HG02571 (cell line): ENCODE measurements around the gene ZNF343.
"Not testable (repeated sequence)": the region's sequence is repeated elsewhere in the genome, so short reads cannot be mapped to it uniquely, and the experiment has no call there.

Experiments used
- ATAC-seq: cut with Tn5 transposase; IDR thresholded peaks from one replicate; pipeline ENCODE4 v1.9.1; 2021; ENCODE audit warnings: mild to moderate bottlenecking, moderate library complexity; ENCODE audit not compliant: unreplicated experiment

ZNF343 gene

DNA sequence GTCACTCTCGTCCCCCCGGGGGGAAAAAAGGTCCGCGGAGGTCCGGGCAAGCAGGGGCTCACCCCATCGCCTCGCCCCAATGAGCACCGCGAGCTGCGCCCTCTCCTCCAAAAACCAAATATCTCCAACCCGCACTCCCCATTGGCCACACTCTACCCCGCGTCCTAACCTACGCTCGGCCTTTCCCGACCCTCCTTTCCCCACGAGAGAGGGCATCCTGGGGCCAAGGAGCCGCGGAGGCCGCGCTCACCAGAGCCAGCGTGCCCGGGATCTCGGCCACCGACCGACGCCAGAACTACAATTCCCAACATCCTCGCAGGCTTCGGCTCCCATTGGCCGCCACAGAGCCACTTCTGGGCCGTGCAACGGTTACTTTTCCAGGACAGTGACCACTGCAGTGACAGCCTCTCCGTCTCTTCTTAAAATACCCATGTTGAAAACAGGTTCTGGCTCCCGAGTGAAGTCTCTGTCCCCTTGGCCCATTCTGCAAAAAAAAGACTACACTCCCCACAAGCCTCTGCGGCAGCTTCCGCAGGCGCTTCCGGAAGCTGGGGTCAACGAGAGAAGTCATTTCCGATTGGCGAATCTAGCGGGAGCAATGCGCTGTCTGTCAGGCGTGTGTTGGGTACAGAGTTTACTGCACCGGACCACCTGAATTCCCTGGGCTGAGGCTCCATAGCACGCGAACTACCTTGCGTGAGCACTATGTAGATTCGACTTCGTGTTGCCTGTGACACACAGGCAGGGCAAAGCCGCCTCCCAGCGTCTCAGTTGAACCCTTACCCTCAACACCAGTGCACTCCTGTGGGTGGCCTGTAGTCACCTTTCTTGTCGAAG is at the start of gene ZNF343:
TSS of gene ZNF343 (minus strand) at position 285 of the 837 bp plus-strand sequence. CDS start 15,020 bp downstream, outside the sequence.
- ATAC-seq: peak; percentile 95

DNA sequence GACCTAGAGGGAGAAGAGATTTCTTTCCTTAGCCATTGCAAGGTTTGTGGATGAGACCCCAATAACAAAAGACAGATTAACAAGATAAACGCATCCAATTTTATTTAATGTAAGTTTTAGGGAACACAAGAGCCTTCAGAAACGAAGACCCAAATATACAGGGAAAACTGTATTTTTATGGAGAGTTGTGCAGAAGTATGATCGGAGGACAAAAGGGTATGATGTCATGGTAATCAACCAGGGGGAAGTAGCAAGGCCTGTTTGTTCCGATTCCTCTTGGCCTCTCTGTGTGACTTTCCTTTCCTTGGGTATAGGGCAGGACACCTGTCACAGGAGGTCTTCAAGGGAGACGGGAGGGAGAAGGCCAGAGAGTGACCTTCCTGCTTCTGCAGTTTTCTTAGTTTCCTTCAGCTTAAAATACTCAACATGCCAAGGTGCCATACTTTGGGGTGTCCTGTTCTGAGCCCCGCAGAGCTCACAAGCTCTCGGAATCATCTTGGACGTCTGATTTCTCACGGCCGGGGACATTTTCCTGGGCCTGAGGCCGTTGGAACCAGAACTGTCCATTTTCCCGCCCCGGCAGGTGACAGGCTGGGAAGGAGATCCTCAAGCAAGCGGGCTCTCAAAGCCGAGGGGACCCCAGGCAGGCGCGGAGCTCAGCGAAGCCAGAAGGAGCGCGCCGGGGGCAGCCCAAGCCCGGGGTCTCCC is 49.3 kb upstream of the ZNF343 start:
- no peak for ATAC-seq

- no peak for ATAC-seq
Measured at GRCh38 chr20:2545594-2545993, 36.9 kb upstream of the ZNF343 start.

DNA sequence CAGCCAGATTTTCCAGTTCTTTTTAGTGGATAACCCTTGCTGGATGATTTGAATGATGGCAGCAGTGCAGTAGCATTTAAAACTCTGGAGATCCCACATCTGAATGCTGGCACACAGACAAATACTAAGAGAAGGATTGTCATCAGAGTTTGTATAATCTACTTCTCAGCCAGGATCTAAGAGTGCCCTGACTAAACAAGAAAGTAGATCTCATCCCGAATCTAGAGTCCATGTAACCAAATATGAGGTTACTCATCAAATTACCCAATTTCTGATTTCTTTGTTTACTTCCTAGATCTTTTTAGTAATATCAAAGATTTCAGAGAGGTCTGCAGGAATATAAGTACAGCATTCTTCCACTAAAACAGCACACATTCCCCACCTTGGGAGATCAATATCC is 35.5 kb upstream of the ZNF343 start:
- ATAC-seq: no peak

DNA sequence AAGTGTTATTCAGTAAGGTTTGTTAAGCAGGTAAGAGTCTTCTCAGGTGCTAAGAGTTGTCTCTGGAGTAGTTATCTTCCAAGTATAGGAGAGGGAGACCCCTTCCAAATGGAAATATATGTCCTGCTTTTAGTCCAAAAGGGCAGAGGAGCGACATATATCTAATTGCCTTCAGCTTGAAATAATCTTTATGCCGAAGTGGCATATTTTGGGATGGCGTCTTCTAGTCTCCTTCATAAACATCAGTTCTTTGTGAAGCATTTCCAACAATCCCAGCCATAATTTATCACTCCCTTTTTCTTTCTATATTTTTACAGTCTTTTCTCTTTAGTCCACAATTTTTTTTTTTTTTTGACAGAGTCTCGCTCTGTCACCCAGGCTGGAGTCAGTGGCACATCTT is 33.6 kb upstream of the ZNF343 start:
- no peak for ATAC-seq

GRCh38 chr20:2541940-2542339 is 33.2 kb upstream of the ZNF343 start:
- ATAC-seq: no peak

DNA sequence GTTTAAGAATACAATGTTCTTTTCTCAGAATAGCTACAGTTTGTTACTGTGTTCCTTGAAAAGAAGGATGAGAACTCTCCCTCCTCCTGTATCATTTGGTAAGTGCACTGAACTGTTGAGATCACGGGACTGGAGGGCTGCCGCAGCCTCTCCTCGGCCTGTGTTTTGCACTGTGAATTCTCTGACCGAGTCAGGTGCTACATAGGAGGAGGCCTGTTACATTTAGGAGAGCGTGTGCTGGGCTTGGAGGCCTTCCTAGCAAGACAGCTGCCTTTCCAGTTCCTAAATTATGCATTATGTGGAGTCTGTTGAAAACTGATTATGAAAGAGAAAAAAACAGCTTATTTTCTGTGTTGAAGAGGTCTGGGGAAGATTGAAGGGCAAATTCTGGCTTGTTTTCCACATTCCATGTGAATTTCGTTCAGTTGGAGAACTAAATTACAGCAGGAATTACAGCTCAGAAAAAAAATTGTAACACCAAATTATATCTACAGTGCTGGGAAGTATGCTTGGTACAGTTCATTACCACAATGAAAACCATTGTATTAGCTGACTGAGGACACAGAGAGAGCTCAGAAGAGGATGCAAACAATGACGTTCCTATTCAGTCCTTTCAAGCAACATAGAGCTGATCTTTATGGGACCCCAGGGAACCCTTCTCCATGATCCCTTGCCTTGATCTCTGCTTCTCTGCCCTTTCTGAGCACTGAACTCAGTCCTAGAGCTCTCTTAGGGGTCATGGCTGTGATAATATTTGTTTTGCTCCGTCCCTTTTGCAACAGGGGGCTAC is 30.4 kb upstream of the ZNF343 start:
- ATAC-seq: no peak

GRCh38 chr20:2538356-2538755 is 29.6 kb upstream of the ZNF343 start:
- no peak for ATAC-seq

DNA sequence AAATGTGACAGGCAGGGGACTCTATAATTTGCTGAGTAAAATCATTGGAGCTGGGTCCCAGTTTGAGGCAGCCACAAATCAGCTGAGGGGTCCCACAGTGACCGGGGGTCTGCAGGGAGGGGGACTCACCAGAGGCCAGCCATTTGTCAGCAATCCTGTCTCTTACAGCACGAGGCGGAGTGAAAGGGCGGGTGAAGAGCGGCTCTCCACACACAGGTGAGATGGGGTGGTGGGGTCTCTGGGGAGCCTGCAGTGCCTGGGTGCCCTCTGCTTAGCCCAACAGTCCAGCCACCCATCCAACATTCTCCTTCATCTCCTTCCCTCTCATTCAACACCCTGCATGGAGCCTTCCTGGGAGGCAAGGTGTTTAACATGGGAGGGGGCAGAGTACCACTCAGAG is 28.4 kb upstream of the ZNF343 start:
- ATAC-seq: no peak

DNA sequence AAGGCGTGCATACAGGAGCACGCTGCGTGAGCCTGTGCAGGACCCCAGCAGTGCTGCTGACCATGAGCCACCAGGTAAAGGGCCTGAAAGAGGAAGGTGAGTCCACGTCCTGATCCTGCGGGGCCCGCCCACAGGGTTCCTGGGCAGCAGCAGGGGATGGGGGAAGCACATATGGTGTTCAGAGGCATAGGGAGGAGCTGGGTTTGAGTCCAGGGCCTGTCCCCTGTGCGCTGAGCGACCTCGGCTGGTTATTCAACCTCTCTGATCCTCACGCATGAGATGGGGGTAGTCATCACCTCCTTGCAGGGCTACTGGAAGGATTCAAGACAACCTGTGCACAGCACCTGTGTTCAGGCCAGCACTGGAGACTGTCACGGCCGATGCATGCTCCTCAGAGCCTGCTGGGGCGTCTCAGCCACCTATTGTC is 27.9 kb upstream of the ZNF343 start, which contains the start of gene TMC2:
TSS of gene TMC2 (plus strand) at position 14 of the 427 bp plus-strand sequence. CDS start at position 63, 49 bp downstream.
- ATAC-seq: no peak

DNA sequence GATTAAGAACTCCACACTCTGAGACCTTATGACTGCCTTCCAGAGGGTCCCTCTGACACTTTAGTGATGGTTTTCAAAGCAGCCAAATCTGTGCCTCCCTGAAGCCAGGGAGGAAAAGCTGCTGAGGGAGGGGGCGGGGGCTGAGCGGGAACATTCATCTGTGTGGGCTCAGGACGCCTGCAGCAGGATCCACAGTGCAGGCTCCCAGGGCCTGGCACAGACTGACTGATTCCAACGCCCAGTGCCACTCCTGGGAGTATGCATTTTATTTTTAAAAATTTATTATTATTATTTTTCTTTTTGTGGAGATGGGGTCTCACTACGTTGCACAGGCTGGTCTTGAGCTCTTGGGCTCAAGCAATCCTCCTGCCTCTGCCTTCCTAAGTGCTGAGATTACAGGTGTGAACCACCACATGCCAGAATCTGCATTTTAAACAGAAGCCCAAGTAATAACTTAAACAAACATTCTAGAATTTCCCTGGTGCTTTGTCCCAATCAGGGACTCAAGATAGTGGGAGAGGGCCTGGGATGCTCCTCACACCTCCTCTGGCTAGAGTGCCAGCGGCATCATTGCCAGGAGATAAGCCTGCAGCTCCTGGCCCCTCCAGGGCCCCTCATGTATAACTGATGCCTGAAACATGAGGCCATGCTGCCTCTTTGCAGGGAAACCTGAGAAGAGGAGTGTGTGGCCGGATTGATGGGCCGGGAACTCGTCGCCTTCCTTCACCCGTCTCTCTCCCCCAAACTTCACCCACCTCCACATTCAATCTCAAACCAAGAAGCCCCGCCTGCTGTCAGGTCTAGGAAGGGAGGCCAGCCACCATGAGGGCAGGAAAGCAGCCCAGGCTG is 27.2 kb upstream of the ZNF343 start:
- ATAC-seq: no peak

GRCh38 chr20:2533118-2533517 is 24.4 kb upstream of the ZNF343 start:
- no peak for ATAC-seq

DNA sequence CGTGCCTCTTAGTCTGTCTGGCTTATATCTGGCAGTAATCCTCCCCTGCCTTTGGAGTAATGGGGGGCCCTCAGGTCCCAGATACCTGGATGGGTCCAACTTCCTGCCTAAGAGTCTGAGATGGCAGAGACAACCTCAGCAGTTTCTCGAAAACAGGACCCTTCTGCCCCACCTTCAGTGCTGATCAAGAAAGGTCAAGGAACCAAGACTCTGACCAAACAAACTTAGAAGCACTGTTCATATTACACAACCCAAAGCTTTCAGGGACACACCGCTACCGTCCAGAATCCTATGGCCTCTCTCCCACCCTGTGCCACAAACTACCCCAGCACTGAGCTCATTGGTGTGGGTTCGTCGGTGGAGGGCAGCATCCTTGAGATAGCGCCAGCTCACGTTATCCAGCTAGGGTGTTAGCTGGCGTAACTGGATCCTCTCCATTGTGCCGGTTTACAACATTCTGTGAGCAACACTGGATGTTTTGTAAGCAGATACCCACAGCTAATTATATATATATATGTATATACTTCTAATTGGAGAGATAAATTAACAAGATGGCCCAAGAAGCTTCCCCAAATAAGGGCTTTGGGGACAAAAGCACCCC is 20.1 kb upstream of the ZNF343 start:
- ATAC-seq: no peak

DNA sequence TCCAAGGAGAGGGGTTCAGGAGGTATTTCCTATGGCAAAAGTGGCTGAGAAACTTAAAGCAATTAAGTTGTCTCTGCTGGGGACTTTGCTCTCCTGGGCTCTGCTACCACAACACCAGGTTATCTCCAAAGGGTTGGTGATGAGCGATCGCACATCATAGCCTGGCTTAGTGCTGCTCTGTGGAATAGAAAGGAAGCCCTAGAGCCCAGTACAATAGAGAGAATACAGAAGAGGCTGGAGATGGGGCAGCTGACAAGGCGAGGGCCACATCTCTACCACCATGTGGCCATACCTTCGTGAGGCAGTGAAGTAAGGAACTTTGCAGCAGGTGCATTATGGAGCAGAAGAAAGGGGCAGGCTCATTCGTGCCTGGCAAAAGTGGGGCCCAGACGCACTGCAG is 19.0 kb upstream of the ZNF343 start:
- no peak for ATAC-seq

- not testable (repeated sequence) for ATAC-seq
Measured at GRCh38 chr20:2526218-2526583, 17.5 kb upstream of the ZNF343 start.

DNA sequence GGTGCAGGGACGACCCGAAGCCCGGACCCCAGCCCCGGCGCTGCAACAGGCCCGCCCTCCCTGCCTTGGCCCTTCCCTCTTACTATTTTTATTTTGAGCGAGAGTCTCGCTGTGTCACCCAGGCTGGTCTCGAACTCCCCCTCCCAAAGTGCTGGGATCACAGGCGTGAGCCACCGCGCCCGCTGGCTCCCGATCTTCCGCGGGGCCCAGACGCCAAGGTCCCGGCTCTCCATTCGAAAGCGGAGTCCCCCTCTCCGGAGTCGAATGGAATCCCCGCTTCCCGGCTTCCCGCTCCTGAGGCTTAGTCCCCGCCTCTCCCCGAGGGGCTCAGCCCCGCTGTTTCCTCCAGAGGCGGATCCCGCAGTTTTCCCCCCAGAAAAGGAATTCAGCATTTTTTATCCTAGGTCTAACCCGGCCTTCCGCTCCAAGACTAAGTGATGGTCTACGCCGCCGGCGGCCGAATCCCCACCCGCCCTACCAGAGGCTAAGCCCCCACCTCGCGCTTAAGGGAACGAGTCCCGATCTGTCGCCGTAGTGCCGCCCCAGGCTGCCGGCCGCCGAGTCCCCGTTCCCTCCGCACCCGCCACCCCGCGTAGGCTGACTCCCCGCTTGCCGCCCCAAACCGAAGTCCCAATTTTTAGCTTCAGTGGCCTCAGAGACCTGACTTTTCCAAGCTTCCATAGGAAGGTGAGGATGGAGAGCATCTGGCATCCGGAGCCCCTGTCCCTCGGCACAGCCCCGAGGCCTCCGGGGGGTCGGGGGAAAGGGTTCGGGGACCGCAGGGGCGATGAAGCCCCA is 16.2 kb upstream of the ZNF343 start:
- peak; percentile 45 for ATAC-seq

DNA sequence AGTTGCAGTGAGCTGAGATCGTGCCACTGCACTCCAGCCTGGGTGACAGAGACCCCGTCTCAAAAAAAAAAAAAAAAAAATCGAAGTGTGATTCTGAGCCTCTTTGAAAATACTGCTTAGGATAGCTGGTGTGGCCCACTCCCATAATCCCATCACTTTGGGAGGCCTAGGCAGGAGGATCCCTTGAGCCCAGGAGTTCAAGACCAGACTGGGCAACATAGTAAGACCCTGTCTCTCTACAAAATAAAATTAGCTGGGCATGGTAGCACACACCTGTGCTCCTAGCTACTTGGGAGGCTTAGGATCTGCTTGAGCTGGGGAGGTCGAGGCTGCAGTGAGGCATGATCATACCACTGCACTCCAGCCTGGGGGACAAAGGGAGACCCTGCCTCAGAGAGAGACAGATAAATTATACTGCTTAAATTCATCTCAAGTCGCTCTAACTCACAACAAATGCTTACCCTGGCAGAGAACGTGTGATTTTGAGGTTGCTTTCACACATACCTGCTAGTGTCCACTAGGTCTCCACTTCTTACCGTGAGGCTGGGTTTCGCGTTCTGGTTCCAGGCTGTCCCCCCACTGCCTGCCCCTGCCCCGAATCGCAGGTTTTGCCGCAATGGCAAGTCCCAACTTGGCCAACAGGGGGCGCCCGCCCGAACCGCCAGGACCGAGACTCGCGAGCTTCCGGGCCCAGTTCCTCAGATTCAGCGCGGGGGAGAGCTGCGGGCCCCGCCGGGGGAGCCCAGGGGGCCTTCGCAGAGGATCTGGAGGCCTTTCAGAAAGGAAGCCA is 15.4 kb upstream of the ZNF343 start:
- peak; percentile 61 for ATAC-seq

GRCh38 chr20:2522826-2523429 is 14.2 kb upstream of the ZNF343 start:
- ATAC-seq: not testable (repeated sequence)
